Measurements from ENCODE around the gene ALG8.
"Not testable (repeated sequence)": the region's sequence is repeated elsewhere in the genome, so short reads cannot be mapped to it uniquely, and the experiment has no call there.

The ALG8 gene

GRCh38 chr11:78066471-78066870 lies 73.0 kb downstream of the ALG8 start:
- no peak for DNase-seq

- no peak for DNase-seq
These were observed 74.2 kb downstream of the ALG8 start for GRCh38 chr11:78065203-78065602.

DNA sequence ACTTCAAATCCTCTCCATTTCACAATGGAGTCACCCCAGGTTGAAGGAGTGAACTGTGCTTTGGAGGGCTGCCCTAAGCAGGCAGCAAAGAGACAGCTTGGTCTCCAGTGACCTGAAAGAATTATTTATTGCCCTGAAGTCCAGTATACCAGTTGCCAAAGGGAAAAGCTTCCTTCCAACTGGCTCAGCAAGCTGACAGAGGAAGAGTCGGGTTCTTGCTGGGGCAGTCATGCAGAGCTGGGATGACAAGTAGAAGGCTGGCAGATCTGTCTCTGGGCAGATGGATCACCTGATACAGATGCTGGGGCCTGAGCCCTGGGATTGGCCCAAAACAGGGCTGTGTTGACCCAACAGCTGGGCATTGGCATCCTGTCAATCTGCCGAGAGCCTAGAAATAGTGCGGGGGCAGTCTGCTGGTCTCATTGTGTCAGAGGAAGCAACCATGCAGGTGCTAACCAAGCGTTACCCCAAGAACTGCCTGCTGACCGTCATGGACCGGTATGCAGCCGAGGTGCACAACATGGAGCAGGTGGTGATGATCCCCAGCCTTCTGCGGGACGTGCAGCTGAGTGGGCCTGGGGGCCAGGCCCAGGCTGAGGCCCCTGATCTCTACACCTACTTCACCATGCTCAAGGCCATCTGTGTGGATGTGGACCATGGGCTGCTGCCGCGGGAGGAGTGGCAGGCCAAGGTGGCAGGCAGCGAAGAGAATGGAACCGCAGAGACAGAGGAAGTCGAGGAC lies 75.8 kb downstream of the ALG8 start, which contains the start of gene THRSP:
THRSP (plus strand) TSS at position 422 of the 742 bp plus-strand sequence; CDS start at position 443, 21 bp downstream.
- DNase-seq, result no peak

DNA sequence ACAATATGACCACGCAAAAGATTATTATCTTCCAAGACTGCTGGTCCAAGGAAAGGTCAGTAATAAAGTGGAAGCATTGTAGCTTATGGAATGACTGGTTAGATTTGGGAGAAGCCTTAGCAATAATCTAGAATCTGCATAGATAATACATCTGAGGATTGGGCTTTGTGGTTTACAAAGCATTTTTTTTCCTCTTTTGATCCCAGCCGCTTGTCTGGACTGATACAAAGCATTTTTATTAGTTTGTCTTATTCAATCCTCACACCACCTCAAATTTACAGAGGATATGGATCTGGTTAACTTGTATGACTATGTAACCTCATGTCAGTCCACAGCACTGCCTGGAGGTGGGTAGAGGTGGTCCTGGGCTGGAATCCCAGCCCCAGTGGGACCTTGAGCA lies 76.8 kb downstream of the ALG8 start:
- no peak for DNase-seq

- DNase-seq, result no peak
These were observed 77.5 kb downstream of the ALG8 start for GRCh38 chr11:78061921-78062311.

DNA sequence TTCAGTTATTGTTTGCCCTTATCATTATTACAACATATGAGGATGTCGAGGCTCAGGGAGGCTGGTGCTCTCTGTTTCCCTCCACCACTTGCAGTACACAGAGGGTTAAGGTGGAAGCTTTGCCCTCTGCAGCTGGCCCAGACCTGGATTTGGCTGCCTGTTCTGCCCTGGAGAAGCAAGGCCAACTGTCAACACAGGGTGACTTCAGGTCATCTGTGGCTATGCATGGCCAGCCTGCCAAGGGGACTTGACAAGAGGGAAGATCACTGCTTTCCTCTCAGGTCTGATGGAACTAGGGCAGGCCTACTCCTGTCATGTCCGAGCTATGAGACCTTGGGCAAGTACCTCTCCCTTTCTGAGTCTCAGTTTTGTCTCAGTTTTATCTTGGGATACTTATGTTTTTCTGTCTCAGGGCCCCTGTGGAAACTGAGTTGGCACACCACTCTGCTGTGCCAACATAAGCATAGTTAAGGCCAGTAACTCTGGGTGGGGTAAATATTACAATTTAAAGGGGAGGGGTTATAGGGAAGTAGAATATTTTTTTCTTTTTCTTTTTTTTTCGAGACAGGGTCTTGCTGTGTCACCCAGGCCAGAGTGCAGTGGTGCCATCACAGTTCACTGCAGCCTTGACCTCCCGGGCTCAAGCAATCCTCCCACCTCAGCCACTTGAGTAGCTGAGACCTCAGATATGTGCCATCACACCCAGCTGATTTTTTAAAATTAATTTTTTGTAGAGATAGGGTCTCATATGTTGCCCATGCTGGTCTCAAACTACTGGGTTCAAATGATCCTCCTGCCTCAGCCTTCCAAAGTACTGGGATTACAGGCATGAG lies 78.1 kb downstream of the ALG8 start:
- DNase-seq, result no peak

DNA sequence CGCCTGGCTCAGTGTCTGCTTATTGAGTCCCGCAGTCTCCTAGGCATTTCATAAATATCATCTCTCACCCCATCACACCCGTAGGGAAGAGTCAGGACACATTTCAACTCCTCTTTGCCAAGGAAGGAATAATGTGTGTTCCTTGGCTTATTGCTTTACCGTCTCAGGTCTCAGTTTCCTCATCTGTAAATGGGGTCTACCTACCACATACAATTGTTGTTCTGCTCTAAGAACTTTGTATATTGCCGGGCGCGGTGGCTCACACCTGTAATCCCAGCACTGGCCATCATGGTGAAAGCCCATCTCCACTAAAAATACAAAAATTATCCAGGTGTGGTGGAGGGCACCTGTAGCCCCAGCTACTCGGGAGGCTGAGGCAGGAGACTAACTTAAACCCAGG lies 78.9 kb downstream of the ALG8 start:
- no peak for DNase-seq

GRCh38 chr11:78059749-78060328 lies 79.6 kb downstream of the ALG8 start:
- not testable (repeated sequence) for DNase-seq

DNA sequence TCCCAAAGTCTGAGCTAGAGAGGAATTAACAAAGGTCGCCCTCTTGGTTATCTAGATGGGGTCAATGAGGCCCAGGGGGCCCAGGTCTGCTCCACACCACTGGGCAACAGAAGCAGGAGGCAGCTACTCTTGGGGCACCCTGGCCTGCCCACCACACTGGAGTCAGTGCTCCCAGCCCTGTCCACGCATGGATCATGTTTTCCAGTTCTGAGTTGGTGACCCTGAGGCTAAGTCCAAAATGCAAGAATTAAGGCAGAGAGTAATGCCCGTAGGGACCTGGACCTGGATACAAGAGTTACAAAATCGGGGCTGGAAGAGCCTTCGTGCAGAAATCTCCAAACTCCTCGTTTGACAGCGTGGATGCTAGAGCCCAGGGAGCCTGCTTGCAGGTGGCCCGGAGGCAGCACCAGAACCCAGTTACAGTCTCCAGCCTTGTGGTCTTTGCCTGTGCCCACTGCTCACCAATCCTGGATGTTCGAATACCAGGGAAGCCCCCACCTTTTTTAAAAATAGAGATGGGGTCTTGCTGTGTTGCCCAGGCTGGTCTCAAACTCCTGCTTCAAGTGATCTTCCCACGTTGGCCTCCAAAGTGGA lies 81.9 kb downstream of the ALG8 start:
- DNase-seq, result no peak

- DNase-seq, result no peak
These were observed 83.3 kb downstream of the ALG8 start for GRCh38 chr11:78056093-78056492.

DNA sequence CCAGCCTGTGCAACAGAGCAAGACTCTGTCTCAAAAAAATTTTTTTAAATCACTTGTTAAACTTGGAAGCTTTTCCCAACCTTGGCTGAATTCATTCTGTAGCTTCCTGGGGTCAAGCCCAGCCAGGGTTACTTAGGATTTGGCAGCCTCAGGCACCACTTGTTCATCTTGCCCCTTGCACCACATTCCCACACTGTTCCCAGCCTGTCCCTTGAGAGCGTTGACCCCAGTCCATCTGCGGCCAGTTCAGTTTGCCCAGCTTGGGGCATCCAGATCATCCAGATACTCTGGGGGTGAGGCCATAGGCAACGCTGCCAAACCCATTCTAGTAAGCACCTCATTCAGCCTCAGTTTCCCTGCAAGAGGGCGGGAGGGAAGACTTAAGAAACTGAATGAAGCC lies 84.5 kb downstream of the ALG8 start:
- no peak for DNase-seq

- DNase-seq, result no peak
These were observed 88.2 kb downstream of the ALG8 start for GRCh38 chr11:78050964-78051831.
